Measurements from ENCODE around the gene PFAS. TPM values are rescaled to one million over a fixed set of nuclear protein-coding genes. Genes with fewer than 3 reads are reported as not detected.

Gene PFAS
- total RNA-seq, 1 experiment from 2014 or later, result 228 TPM

GRCh38 chr17:8300627-8301242, 51.6 kb downstream of the PFAS start:
- H2BK20ac ChIP-seq (ENCODE audit: low read depth, low read length, poor library complexity, severe bottlenecking), result no peak overlapping the region
- H2AK5ac ChIP-seq (ENCODE audit: insufficient read length, low read length), result no peak overlapping the region
- peaks cover 4 to 5% of the 10 kb centered on the region in 2 experiments; a peak in 3 of 4 replicates for H3K4me1 Mint-ChIP-seq
- H3K36me3 Mint-ChIP-seq (ENCODE audit: insufficient read depth in 1 of 3, low read depth in 3 of 3), result no peaks in the 10 kb centered on the region
- no peak overlapping the region for H2BK120ac ChIP-seq (ENCODE audit: low read depth, low read length, poor library complexity, severe bottlenecking)
- no peak overlapping the region for H3T11ph ChIP-seq (ENCODE audit: low read length)
- no peaks in the 10 kb centered on the region for H3K79me2 ChIP-seq (ENCODE audit: insufficient read depth, low read length)
- no peaks in the 10 kb centered on the region for H3K23me2 ChIP-seq (ENCODE audit: insufficient read length, low read depth, low read length, poor library complexity, severe bottlenecking)
- H3K4ac ChIP-seq (ENCODE audit: low read depth, low read length), result no peak overlapping the region
- peak; percentile 89 for DNase-seq
- H2BK15ac ChIP-seq (ENCODE audit: low read depth, low read length), result no peak overlapping the region
- no peaks in the 10 kb centered on the region for H3K79me1 ChIP-seq (ENCODE audit: insufficient read depth, low read depth, low read length, poor library complexity, severe bottlenecking)
- no peak overlapping the region for H4K8ac ChIP-seq (replicated peaks; ENCODE audit: insufficient read length, low read depth, low read length)
- H2AFZ ChIP-seq (ENCODE audit: low read length), result no peak overlapping the region
- H2BK12ac ChIP-seq (ENCODE audit: insufficient read length, low read depth, low read length), result no peak overlapping the region
- H2BK5ac ChIP-seq (ENCODE audit: insufficient read length, low read length), result no peak overlapping the region
- H3K9me3 Mint-ChIP-seq, result peaks cover 0 to 6% of the 10 kb centered on the region in 2 experiments; a peak in 1 of 5 replicates
- H3K4me3 Mint-ChIP-seq, result peak overlapping the region in 1 of 2 experiments; percentile 50; a peak in 3 of 5 replicates
- H3K18ac ChIP-seq (ENCODE audit: insufficient read length, low read depth, low read length), result no peak overlapping the region
- no CpG with 5 or more reads among the region's 8 CpGs for WGBS (ENCODE audit: extremely low coverage, insufficient read length, low lambda C conversion rate)
- no peak overlapping the region for H3K4me2 ChIP-seq (ENCODE audit: insufficient read depth, insufficient read length, low read length)
- H4K5ac ChIP-seq (ENCODE audit: insufficient read length, low read depth, low read length), result no peak overlapping the region
- H3K27ac Mint-ChIP-seq, result no peak overlapping the region
- H3K27me3 Mint-ChIP-seq (ENCODE audit: low read depth), result peaks cover 6% of the 10 kb centered on the region; the same call in 1 of the 2 replicates
- no peak overlapping the region for H3K23ac ChIP-seq (ENCODE audit: insufficient read length, low read depth, low read length)
- no peak overlapping the region for H3K27ac ChIP-seq (ENCODE audit: insufficient read length, low read depth, low read length)
- no peak overlapping the region for H3K9ac ChIP-seq (ENCODE audit: extremely low read depth, insufficient read length, low read length)
- H4K20me1 ChIP-seq (ENCODE audit: control insufficient read depth, insufficient read depth, insufficient read length), result no peaks in the 10 kb centered on the region
- no peak overlapping the region for H4K91ac ChIP-seq (ENCODE audit: insufficient read length, low read depth, low read length)
- no peaks in the 10 kb centered on the region for H3K27me3 ChIP-seq (ENCODE audit: insufficient read depth, low read length)
- H3K4me1 ChIP-seq (ENCODE audit: insufficient read depth, low read length), result no peaks in the 10 kb centered on the region
- no peak overlapping the region for H3K14ac ChIP-seq (ENCODE audit: insufficient read depth, low read length)
- no peak overlapping the region for H3K56ac ChIP-seq (ENCODE audit: insufficient read length, low read depth, low read length)
- TF ChIP-seq CTCF (conservative IDR thresholded peaks at IDR 0.05), result peak; percentile 87
- H3K9me3 ChIP-seq (ENCODE audit: control insufficient read depth, low read depth, low read length), result no peaks in the 10 kb centered on the region

All from H9 (cell line).